DMS 273 treated with DMSO at 0.1 percent for 48 hours (cell line): ENCODE data around the gene BATF.

Experiments
- DNase-seq: peaks from one replicate; lab custom pipeline; 2025; lab: John Stamatoyannopoulos, UW

Gene BATF

GRCh38 chr14:75562089-75562488 lies 39.8 kb downstream of the BATF start:
- DNase-seq = no peak

- DNase-seq = no peak
These were observed 40.2 kb downstream of the BATF start for GRCh38 chr14:75562489-75562888.

- DNase-seq = no peak
These were observed 41.7 kb downstream of the BATF start for GRCh38 chr14:75563931-75564330.

GRCh38 chr14:75565056-75565455 lies 42.8 kb downstream of the BATF start:
- DNase-seq = no peak

GRCh38 chr14:75566321-75566720 lies 44.1 kb downstream of the BATF start:
- DNase-seq = no peak

GRCh38 chr14:75566752-75567151 lies 44.5 kb downstream of the BATF start:
- no peak for DNase-seq

- no peak for DNase-seq
These were observed 45.9 kb downstream of the BATF start for GRCh38 chr14:75568140-75568539.

GRCh38 chr14:75568791-75569190 lies 46.5 kb downstream of the BATF start:
- DNase-seq = no peak

GRCh38 chr14:75570797-75571196 lies 48.5 kb downstream of the BATF start:
- DNase-seq = no peak

GRCh38 chr14:75572104-75572503 lies 49.8 kb downstream of the BATF start:
- no peak for DNase-seq

- no peak for DNase-seq
These were observed 54.8 kb downstream of the BATF start for GRCh38 chr14:75577090-75577489.

GRCh38 chr14:75577729-75578101 lies 55.4 kb downstream of the BATF start:
- peak; percentile 65 for DNase-seq

GRCh38 chr14:75578102-75578785 lies 56.0 kb downstream of the BATF start, which contains the start of gene FLVCR2:
FLVCR2 (plus strand) TSS chr14:75578620; CDS start chr14:75578973, 353 bp downstream.
- peak; percentile 65 for DNase-seq

- DNase-seq = no peak
These were observed 56.6 kb downstream of the BATF start for GRCh38 chr14:75578786-75579337.

- no peak for DNase-seq
These were observed 57.1 kb downstream of the BATF start for GRCh38 chr14:75579338-75579864.

GRCh38 chr14:75579882-75580281 lies 57.6 kb downstream of the BATF start:
- no peak for DNase-seq

- DNase-seq = no peak
These were observed 65.1 kb downstream of the BATF start for GRCh38 chr14:75587388-75587787.

GRCh38 chr14:75589931-75590330 lies 67.7 kb downstream of the BATF start:
- no peak for DNase-seq

- DNase-seq = no peak
These were observed 69.2 kb downstream of the BATF start for GRCh38 chr14:75591331-75591946.

GRCh38 chr14:75591987-75592575 lies 69.8 kb downstream of the BATF start:
- DNase-seq = no peak

GRCh38 chr14:75595226-75595625 lies 73.0 kb downstream of the BATF start:
- DNase-seq = no peak
